GM21723 (cell line): ENCODE data around the gene ABHD17B.

Source experiments
- ATAC-seq: cut with Tn5 transposase; IDR thresholded peaks from one replicate; pipeline ENCODE4 v1.9.1; 2021; ENCODE audit warnings: mild to moderate bottlenecking, moderate library complexity; ENCODE audit not compliant: unreplicated experiment

The ABHD17B gene

DNA sequence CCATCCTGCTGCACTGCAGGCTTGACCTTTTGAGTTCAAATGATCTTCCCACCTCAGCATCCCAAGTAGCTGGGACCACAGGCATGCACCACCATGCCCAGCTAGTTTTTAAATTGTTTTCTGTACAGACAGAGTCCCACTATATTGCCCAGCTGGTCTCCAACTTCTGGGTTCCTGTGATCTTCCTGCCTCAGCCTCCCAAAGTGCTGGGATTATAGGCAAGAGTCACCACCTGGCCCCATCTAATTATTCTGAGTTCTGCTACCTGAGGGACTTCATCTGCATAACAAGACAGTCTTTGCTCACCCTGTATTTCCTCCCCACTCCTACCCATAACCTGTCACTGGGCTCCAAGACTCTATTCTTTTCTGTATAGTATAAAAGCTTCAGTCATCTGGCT lies 88.1 kb downstream of the ABHD17B start:
- ATAC-seq = no peak

DNA sequence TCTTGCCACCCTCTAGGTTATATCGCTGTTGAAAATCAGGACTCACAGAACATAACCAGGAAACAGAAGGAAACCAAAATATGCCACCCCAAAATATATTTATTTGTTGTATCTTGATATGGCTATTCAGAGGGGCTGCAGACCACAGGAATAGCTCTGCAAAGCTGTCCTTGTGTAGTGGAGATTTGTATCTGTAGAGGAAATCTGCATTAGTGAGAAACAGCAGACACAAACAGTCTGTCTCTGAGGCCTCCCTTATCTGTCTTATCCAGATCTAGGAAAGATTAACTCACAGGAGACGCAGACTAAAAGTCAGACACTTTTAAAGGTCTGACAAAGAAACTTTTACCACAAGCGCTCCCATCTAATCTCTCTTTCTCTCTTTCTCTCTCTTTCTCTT lies 88.5 kb downstream of the ABHD17B start:
- no peak for ATAC-seq

DNA sequence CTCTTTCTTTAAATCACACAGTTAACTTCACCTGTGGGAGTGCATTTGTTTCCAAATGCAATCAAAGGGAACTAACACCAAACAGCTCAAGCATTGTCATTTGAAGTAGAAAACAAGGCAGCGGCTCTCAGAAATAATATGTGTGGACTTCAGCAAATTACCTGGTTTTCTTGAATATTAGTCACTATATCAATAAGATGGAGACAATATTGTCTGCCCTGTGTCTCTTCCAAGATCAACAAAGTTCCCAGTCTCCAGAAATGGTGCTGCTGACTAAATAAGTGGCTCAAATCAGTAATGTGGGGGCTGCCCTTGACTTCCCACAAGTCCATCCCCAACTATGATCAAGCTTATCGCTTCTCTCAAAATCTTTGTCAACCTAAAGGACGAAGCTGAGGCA lies 89.6 kb downstream of the ABHD17B start:
- no peak for ATAC-seq

DNA sequence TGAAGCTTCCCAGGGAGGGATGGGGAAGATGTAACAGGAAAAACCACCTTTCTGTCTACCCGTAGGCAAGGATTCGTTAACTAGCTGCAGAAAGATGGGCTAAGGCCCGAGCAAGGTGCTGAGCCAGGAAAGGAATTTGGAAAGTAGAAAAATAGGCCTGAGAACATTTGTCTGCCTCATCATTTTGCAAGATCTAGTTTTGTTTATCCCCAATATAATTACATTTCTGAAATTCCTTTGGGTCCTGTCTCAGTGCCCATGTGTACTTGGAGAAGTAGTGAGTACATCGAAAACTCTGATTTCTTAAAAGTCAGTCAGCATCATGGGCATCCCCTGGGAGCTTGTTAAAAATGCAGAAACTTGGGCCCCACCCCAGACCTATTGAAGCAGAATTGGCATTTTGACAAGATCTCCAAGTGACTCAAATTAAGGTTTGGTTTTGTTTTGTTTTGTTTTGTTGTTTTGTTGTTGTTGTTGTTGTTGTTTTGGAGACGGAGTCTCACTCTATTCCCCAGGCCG lies 90.5 kb downstream of the ABHD17B start:
- ATAC-seq = no peak

DNA sequence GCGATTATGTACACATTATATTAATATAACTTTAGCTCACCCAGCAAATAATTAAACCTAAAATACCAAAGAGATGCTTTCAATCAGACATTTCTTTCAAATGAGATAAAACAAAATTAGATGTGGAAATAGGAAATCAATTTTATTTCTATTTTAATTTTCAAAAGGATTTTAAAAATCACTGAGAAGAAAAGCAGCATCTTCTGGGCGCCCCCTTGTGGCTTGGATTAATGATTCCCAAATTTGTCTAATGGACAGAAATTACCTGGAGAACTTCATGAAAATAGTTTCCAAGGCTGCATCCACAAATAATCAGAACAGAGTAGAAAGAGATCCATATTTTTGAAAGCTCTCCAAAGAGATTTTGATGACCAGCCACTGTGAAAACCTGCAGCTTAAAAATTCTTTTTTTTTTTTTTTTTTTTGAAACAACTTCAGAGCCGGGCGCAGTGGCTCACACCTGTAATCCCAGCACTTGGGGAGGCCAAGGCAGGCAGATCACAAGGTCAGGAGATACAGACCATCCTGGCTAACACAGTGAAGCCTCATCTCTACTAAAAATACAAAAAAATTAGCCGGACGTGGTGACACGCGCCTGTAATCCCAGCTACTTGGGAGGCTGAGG lies 91.8 kb downstream of the ABHD17B start:
- ATAC-seq = no peak

DNA sequence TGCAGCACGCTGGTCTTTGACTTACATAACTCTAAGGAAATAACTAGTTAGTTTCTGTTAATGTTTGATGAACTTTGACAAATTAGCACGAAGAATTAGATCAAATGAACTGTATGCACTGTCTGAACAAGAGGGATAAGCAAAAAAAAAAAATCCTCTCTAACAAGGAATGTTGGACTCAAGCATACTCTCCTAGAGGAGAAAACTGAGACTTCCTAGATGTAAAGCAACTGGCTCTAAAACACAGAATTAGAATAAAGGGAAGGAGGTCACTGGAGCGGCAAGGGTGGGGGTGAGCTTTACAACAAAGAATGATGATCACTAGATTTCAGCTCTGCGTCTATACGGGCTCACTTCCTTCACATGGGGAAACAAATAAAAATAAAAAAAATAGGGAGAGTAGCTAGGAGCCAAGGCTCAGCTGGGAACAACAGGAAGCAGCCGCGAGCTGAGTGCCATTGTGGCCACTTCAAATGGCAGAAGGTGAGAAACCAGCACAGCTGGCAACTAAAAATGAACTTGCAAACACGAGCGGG lies 94.0 kb downstream of the ABHD17B start:
- ATAC-seq = no peak
